GM18870 (cell line): ENCODE data around the gene DCHS1.
"Not testable (repeated sequence)": the region's sequence is repeated elsewhere in the genome, so short reads cannot be mapped to it uniquely, and the experiment has no call there.

Source experiments
- ATAC-seq: cut with Tn5 transposase; IDR thresholded peaks from one replicate; pipeline ENCODE4 v1.9.1; 2021; ENCODE audit warnings: moderate library complexity; ENCODE audit not compliant: unreplicated experiment

DCHS1 gene, protein sequence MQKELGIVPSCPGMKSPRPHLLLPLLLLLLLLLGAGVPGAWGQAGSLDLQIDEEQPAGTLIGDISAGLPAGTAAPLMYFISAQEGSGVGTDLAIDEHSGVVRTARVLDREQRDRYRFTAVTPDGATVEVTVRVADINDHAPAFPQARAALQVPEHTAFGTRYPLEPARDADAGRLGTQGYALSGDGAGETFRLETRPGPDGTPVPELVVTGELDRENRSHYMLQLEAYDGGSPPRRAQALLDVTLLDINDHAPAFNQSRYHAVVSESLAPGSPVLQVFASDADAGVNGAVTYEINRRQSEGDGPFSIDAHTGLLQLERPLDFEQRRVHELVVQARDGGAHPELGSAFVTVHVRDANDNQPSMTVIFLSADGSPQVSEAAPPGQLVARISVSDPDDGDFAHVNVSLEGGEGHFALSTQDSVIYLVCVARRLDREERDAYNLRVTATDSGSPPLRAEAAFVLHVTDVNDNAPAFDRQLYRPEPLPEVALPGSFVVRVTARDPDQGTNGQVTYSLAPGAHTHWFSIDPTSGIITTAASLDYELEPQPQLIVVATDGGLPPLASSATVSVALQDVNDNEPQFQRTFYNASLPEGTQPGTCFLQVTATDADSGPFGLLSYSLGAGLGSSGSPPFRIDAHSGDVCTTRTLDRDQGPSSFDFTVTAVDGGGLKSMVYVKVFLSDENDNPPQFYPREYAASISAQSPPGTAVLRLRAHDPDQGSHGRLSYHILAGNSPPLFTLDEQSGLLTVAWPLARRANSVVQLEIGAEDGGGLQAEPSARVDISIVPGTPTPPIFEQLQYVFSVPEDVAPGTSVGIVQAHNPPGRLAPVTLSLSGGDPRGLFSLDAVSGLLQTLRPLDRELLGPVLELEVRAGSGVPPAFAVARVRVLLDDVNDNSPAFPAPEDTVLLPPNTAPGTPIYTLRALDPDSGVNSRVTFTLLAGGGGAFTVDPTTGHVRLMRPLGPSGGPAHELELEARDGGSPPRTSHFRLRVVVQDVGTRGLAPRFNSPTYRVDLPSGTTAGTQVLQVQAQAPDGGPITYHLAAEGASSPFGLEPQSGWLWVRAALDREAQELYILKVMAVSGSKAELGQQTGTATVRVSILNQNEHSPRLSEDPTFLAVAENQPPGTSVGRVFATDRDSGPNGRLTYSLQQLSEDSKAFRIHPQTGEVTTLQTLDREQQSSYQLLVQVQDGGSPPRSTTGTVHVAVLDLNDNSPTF (N-terminal part only)

DNA sequence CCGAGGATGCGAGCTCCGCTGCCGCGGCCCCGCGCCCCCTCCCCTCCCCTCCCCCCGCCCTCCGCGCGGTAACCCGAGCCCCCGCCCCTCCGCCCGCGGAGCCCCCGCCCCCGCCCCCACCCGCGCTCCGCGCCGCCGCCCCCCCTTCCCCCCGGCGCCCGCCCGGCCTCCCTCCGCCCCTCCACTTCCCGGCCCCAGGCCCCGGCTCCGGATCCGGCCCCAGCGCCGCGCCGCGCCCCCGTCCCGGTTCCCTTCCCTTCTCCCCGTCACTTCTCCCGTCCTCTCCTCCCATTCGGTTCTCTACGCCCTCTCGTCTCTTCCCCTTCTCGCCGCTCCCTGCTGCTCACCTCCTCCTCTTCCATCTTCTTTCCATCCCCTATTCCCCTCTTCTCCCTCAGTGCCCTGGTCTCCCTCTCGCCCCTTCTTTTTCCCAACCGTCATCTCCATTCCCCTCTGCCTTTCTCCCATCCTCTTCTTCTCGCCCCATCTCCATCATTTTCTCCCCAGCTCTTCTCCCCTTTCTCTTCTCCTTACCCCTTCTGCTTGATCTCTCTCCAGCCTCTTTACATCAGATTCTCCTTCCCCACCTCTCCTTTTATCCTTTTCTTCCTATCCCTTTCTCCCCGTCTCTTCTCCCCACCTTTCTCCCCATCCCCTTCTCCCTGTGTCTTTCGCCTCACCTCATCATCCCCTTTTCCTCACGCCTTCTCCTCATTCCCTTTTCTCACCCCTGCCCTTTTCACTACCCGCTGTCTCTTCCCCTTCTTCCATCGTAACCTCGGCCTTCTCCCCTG is at the start of gene DCHS1:
DCHS1 (minus strand) TSS at position 20 of the 794 bp plus-strand sequence. CDS start 14,196 bp downstream, outside the sequence.
- no peak for ATAC-seq

- ATAC-seq = no peak
Observed at GRCh38 chr11:6703247-6704063, 47.8 kb upstream of the DCHS1 start.

DNA sequence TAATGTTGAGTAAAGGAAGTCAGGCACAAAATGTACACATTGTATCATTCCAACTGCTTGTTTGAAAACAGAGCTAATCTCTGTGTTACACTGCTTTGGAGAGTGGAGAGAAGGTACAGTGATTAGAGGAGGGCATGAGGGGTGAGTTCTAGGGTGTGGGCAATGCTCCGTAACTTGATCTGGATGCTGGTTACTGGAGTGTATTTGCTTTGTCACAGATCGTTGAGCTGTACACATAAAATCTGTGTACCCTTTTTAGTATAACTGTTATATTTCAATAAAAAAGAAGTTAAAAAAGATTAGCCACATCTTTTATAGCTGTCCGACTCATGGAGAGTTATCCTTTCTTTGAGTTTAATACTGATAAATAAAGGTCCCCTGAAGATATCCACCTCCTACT is 46.3 kb upstream of the DCHS1 start:
- not testable (repeated sequence) for ATAC-seq

GRCh38 chr11:6695377-6695776 is 39.8 kb upstream of the DCHS1 start:
- no peak for ATAC-seq

DNA sequence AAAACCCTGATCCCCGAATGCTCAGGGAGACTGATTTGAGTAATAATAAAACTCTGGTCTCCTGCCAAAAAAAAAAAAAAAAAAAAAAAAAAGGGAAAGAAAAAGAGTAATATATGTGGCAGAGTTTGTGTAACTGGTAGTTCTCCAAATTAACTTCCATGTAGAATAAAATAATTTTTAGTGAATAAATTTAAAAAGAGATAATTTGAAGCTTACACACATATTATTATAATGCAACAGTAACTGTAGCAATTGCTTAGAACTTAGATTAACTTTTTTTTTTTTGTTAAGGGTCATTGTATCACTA is 38.6 kb upstream of the DCHS1 start:
- ATAC-seq = no peak

DNA sequence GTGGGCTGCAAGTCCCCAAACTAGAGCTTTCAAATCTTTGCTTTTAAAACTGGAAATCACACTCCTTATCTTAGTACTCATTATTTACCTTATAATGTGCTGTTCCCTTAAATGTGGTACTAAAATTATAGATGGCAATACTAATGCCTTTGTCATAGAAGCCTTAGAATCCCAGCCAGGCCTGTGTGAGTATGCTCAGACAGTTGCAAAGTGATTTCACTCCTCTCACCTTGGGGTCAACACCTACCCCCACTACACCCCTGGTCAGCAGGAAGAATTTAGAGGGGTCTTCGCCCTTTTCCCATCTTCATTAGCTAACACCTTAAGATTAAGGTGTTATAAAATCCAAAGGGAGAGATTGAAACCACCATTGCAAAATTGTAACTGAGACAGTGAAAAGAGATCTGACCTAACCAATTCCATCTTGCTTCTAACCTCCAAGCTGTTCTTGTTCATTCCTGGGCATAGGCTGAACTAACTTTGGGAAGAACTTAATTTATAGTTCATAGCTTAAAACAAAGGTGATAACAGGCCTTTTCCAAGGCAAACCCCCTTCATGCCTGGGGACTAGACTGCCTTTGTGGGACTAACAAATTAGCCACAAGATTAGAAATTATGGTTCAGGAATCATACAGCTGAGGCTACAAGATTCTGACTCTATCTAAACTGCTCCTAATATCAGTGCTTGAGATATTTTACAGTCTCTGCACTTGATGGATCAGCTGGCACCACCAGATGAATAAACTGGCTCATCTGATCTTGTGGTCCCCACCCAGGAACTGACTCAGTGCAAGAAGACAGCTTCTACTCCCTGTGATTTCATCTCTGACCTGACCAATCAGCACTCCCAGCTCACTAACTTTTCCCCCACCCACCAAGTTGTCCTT is 38.0 kb upstream of the DCHS1 start:
- no peak for ATAC-seq

DNA sequence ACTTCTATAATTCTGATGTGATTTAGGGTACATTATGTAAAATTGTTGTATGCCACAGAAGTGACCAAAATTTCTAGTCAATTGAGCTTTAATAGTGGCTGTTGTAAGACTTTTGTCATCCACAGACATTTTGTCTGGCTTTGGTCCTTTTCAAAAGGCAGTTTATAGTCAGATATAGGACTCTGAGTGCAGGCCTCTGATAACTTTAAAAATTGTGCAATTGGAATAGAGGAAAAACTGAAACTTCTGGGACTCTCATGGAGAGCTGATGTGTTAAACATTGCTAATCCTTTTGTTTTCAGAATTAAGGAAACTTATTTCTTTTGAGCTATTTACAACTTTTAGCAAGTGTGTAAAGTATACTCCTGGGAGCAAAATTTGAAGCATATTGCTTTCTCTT is 36.5 kb upstream of the DCHS1 start:
- ATAC-seq = no peak

DNA sequence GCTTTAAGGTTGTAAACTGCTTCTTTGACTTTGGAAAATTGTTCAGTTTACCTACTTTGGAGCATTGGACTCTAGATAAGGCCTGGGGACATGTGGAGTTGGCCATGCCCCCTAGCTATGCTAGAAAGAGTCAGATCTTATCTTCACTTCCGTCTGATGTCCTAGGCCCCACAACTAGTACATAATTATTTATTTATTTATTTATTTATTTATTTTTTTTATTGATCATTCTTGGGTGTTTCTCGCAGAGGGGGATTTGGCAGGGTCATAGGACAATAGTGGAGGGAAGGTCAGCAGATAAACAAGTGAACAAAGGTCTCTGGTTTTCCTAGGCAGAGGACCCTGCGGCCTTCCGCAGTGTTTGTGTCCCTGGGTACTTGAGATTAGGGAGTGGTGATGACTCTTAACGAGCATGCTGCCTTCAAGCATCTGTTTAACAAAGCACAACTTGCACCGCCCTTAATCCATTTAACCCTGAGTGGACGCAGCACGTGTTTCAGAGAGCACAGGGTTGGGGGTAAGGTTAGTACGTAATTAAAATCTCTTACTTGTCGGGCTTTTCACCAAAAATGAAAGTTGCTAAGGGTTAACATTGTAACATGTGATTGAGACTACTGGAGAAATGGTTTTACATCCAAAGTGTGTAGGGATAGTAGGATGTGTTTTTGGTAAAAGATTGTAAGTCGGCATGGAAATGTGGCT is 35.0 kb upstream of the DCHS1 start:
- not testable (repeated sequence) for ATAC-seq

DNA sequence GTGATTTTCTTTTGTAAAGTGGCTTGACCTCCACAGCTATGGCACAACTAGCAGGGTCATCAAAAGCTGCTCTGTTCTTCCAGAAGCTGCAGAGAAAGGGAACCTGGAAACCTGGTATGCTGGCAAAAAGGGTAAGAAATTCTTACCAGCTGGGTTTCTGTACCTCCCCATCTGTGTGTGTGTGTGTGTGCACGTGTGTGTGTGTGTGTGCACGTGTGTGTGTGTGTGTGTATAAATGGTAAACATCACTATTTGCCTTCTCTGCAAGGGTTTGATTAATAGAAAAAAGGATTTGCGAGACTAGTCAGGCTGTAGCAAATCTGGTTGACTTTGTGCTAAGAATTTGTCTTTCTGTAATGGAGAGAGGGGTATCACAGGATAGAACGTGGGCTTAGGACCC is 32.3 kb upstream of the DCHS1 start:
- no peak for ATAC-seq

- no peak for ATAC-seq
Observed at GRCh38 chr11:6686006-6686405, 30.4 kb upstream of the DCHS1 start.

- not testable (repeated sequence) for ATAC-seq
Observed at GRCh38 chr11:6684068-6684467, 28.5 kb upstream of the DCHS1 start.

- ATAC-seq = peak; percentile 89
Observed at GRCh38 chr11:6682936-6683861, 27.6 kb upstream of the DCHS1 start, which contains the start of gene MRPL17. Gene MRPL17 (minus strand): TSS chr11:6683340. CDS start chr11:6683296, 44 bp downstream.

DNA sequence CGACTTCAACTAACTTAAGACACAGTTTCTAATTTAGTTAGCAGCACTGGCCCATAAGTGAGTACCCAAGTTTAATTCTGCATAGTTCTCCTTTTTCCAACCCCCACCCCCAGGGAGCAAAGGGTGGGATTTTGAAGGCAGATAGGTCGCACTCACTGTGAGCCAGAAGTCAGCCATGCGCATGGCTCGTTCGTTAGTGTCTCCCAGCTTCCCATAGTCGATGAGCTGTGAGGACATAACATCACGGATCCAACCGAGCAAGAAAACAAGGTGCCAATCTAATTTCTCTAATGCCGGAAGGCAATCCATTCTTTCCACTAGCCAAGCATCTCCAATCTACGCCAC is 27.0 kb upstream of the DCHS1 start:
- ATAC-seq = no peak

- ATAC-seq = no peak
Observed at GRCh38 chr11:6681949-6682348, 26.3 kb upstream of the DCHS1 start.

- no peak for ATAC-seq
Observed at GRCh38 chr11:6681505-6681904, 25.9 kb upstream of the DCHS1 start.

GRCh38 chr11:6677018-6677417 is 21.4 kb upstream of the DCHS1 start:
- ATAC-seq = no peak

GRCh38 chr11:6674862-6675261 is 19.3 kb upstream of the DCHS1 start:
- no peak for ATAC-seq
